ENCODE results near the gene ILF2.

The ILF2 gene

GRCh38 chr1:153626477-153626903 lies 44.3 kb downstream of the ILF2 start:
- no peak for DNase-seq

GRCh38 chr1:153624965-153625611 lies 45.7 kb downstream of the ILF2 start:
- no peak for DNase-seq

- DNase-seq: no peak
These were observed 47.7 kb downstream of the ILF2 start for GRCh38 chr1:153623101-153623500.

- no peak for DNase-seq
These were observed 51.6 kb downstream of the ILF2 start for GRCh38 chr1:153619171-153619570.

- no peak for DNase-seq
These were observed 53.1 kb downstream of the ILF2 start for GRCh38 chr1:153617663-153618062.

- no peak for DNase-seq
These were observed 53.9 kb downstream of the ILF2 start for GRCh38 chr1:153616917-153617311.

- DNase-seq: no peak
These were observed 54.5 kb downstream of the ILF2 start, which contains the start of gene S100A14 for GRCh38 chr1:153616144-153616916. TSS of gene S100A14 (minus strand) at chr1:153616325. CDS start at chr1:153615858, 467 bp downstream.

- no peak for DNase-seq
These were observed 55.4 kb downstream of the ILF2 start for GRCh38 chr1:153615406-153615805.

GRCh38 chr1:153614906-153615305 lies 55.9 kb downstream of the ILF2 start:
- DNase-seq: no peak

GRCh38 chr1:153614189-153614900 lies 56.4 kb downstream of the ILF2 start:
- DNase-seq: no peak

GRCh38 chr1:153613406-153613805 lies 57.4 kb downstream of the ILF2 start:
- no peak for DNase-seq

- DNase-seq: no peak
These were observed 58.0 kb downstream of the ILF2 start, which contains the start of gene S100A16 for GRCh38 chr1:153612755-153613331. TSS of gene S100A16 (minus strand) at chr1:153613137. CDS start at chr1:153608151, 4,986 bp downstream.

- no peak for DNase-seq
These were observed 58.6 kb downstream of the ILF2 start for GRCh38 chr1:153612111-153612754.
